GM20431 (cell line): ENCODE measurements around the gene TMEM132C.

Experiments used
- in situ Hi-C: fragments of 300-500 bp; cut with MseI, MboI; formaldehyde crosslinking; loops from one replicate; pipeline ENCODE4 v1.15.0; 2020; ENCODE audit warnings: low sequenced_read_pairs; ENCODE audit not compliant: unreplicated experiment

TMEM132C gene

GRCh38 chr12:128286970-128287369 is 20.0 kb downstream of the TMEM132C start:
- in situ Hi-C loops, result no loop called here

GRCh38 chr12:128288357-128288756 is 21.4 kb downstream of the TMEM132C start:
- in situ Hi-C loops, result no loop called here

GRCh38 chr12:128288896-128289295 is 21.9 kb downstream of the TMEM132C start:
- in situ Hi-C loops, result no loop called here

GRCh38 chr12:128290938-128291337 is 24.0 kb downstream of the TMEM132C start:
- in situ Hi-C loops, result no loop called here

- in situ Hi-C loops, result no loop called here
Measured at GRCh38 chr12:128298091-128298748, 31.2 kb downstream of the TMEM132C start.

- in situ Hi-C loops, result no loop called here
Measured at GRCh38 chr12:128305336-128305892, 38.4 kb downstream of the TMEM132C start.

- in situ Hi-C loops, result no loop called here
Measured at GRCh38 chr12:128307791-128308190, 40.8 kb downstream of the TMEM132C start.

- in situ Hi-C loops, result no loop called here
Measured at GRCh38 chr12:128312661-128313060, 45.7 kb downstream of the TMEM132C start.

GRCh38 chr12:128313931-128314330 is 47.0 kb downstream of the TMEM132C start:
- in situ Hi-C loops, result no loop called here

- in situ Hi-C loops, result no loop called here
Measured at GRCh38 chr12:128314611-128315010, 47.6 kb downstream of the TMEM132C start.

- in situ Hi-C loops, result no loop called here
Measured at GRCh38 chr12:128316078-128316477, 49.1 kb downstream of the TMEM132C start.

GRCh38 chr12:128316973-128317526 is 50.1 kb downstream of the TMEM132C start:
- in situ Hi-C loops, result no loop called here

GRCh38 chr12:128318341-128318740 is 51.4 kb downstream of the TMEM132C start:
- in situ Hi-C loops, result no loop called here

GRCh38 chr12:128318946-128319345 is 52.0 kb downstream of the TMEM132C start:
- in situ Hi-C loops, result no loop called here

- in situ Hi-C loops, result no loop called here
Measured at GRCh38 chr12:128322341-128322740, 55.4 kb downstream of the TMEM132C start.

GRCh38 chr12:128323145-128323920 is 56.4 kb downstream of the TMEM132C start:
- in situ Hi-C loops, result no loop called here

- in situ Hi-C loops, result no loop called here
Measured at GRCh38 chr12:128325646-128326045, 58.7 kb downstream of the TMEM132C start.

- in situ Hi-C loops, result no loop called here
Measured at GRCh38 chr12:128326406-128326805, 59.4 kb downstream of the TMEM132C start.

- in situ Hi-C loops, result no loop called here
Measured at GRCh38 chr12:128328961-128329360, 62.0 kb downstream of the TMEM132C start.

- in situ Hi-C loops, result no loop called here
Measured at GRCh38 chr12:128336204-128337070, 69.5 kb downstream of the TMEM132C start.
